NCI-H2196 (cell line): ENCODE measurements around the gene RABEPK.
"Not testable (repeated sequence)": the region's sequence is repeated elsewhere in the genome, so short reads cannot be mapped to it uniquely, and the experiment has no call there.

Source experiments
- DNase-seq: peaks from one replicate; lab custom pipeline; 2025; ENCODE audit not compliant: unreplicated experiment; lab: John Stamatoyannopoulos, UW

RABEPK gene, protein sequence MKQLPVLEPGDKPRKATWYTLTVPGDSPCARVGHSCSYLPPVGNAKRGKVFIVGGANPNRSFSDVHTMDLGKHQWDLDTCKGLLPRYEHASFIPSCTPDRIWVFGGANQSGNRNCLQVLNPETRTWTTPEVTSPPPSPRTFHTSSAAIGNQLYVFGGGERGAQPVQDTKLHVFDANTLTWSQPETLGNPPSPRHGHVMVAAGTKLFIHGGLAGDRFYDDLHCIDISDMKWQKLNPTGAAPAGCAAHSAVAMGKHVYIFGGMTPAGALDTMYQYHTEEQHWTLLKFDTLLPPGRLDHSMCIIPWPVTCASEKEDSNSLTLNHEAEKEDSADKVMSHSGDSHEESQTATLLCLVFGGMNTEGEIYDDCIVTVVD

DNA sequence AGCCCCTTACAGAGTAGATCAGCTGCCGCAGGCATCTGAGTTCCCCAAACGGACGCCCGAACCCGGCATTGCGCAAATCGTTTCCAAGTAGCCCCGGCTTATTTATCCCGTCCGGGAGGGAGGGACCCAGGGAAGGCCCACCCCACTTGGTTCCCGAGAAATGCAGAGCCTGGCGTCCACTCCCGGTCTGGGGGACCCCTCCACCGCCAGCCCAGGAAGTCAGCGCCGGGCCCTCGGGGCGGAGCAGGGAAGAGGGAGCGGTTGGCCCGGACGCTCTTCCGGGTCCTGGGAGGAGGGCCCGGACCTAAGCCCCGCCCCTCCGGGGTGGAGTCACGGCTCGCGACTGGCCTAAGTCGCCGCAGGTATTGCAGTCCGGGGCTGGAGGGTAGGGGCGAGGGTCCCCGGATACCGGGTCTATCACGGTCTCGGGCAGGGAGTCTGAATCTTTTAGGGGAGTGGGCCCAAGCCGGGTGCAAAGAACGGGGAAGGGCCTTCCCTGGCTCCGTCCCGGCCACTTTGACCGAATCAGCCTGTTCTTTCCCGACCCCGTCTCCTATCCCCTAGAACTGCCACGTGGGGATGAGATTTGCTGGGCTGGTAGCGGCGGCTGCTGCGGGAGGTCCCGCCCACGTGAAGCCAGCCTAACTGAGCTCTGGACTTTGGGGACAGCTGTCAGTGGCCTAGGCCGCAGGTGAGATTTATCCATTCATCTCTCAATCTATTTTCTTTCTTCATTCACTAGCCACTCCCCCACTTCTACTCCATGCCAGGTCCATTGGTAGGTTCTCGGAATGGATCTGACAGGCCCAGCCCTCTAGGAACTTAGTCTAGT is at the start of gene RABEPK:
Gene RABEPK (plus strand): TSS at position 327 of the 832 bp plus-strand sequence. CDS start 2,472 bp downstream, outside the sequence.
- DNase-seq, result peak; percentile 87

DNA sequence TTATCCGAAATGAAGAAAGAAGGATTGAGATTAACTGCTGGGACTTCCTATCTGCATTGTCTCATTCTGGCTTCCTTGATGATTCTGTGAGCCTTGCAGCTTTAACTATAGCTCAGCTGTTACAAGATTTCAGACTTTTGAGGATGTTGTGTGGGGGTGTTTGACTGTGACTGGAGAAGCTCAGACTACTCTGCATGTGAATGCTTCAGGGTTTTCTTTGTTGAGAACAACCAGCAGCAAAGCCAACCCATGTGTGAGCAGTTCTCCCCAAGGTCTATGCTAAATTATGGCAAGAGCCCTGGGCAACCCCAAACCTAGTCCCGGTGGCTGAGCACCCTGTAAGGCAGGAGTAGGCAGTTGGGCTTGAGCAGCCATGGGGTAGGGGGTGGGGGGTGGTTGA is 48.6 kb upstream of the RABEPK start:
- DNase-seq, result no peak

DNA sequence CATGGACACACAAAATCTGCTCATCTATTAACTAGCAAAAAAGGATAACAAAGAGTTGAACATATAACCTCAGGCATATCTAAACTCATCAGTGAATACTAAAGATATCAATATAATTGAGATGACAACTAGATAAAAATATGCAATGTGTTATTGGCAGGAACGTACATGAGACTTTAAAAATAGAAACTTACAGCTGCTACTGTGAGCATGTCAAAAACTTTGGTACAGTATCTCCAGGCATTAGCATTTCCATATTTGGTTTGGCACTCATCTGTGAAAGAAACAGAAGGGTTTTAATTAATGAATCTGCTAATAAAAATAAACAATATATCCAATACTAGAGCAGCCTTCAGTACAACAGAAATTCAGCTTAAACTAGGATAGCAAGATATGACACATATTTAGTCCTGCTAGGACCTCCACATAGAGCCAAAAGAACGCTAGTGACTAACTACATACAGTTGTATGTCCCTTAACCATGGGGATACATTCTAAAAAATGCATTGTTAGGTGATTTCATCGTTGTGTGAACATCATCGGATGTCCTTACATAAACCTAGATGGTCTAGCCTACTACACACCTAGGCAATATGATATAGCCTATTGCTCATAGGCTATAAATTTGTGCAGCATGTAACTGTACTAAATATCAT is 46.5 kb upstream of the RABEPK start:
- DNase-seq, result no peak

DNA sequence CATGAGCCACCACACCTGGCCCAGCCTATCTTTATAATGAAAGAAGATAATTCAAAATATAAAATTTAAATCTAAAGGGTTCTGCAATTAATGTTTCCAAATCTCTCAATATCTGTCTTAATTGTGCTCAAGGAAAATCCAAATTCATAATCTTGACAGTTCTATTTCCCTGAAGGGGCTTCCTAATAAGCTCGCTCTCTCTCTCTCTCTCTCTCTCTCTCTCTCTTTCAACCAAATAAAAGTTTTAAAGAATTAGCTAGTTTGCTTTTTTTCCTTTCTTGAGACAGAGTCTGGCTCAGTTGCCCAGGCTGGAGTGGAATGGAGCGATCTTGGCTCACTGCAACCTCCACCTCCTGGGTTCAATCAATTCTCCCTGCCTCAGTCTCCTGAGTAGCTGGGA is 43.8 kb upstream of the RABEPK start:
- no peak for DNase-seq

DNA sequence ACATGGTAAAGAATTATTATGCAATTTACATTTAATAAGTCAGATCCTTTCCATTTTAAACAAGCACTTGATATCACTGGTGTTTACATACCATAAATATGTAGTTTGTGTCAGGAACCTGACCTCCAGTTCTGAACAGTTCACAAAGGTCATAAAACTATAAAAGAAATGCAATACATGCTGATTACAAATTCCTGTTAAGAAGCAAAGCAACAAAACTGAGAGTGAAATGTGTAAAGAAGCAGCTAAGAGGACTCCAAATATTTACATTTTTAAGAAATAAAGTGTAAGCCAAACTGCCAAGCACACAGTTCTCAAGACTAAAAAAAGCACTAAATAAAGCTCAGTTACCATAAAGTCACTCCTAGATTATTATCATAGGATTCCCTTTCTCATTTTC is 39.6 kb upstream of the RABEPK start:
- no peak for DNase-seq

DNA sequence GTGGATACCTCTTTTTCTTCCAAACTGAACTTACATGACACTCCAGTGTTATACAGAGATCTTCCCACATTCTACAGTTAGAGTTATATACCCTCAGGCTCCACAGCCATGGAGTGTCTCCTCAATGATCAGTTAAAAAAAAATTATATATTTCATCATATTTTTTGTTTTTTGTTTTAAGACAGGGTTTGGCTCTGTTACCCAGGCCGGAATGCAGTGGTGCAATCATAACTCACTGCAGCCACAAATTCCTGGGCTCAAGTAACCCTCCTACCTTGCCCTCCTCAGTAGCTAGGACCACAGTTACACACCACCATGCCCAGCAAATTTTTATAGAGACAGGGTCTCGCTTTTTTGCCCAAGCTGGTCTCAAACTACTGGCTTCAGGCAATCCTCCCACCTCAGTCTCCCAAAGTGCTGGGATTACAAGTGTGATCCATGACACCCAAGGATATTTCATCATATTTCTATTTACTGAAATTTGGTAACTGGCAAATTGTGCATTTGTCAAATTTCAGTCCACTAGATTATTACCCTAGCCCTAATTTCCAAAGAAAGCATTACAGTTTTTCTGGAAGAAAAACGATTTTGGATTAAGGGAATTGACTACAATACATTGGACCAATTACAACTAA is 38.9 kb upstream of the RABEPK start:
- DNase-seq, result no peak

DNA sequence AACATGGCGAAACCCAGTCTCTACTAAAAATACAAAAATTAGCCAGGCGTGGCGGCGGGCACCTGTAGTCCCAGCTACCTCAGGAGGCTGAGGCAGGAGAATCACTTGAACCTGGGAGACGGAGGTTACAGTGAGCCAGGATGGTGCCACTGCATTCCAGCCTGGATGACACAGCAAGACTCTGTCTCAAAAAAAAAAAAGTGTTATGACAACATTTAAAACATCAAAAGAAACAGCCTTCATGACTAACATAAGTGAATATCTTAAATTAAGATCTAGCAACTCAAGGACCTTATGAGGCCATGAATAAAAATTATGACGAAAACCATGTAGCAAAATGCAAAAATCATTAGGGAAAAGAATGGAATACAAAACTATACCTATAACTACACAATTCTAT is 37.5 kb upstream of the RABEPK start:
- DNase-seq, result not testable (repeated sequence)

DNA sequence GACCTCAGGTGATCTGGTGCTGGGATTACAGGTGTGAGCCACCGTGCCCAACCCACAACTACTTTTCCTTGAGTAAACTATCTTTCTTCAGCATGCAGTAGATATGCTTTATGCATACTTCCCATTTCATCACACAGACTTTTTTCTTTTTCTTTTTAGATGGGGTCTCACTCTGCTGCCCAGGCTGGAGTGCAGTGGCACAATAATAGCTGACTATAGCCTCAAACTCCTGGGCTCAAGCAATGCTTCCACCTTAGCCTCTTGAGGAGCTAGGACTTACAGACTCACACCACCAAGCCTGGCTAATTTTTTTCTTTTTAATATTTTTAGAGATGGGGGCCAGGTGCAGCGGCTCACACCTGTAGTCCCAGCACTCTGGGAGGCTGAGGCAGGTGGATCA is 33.6 kb upstream of the RABEPK start:
- DNase-seq, result no peak

DNA sequence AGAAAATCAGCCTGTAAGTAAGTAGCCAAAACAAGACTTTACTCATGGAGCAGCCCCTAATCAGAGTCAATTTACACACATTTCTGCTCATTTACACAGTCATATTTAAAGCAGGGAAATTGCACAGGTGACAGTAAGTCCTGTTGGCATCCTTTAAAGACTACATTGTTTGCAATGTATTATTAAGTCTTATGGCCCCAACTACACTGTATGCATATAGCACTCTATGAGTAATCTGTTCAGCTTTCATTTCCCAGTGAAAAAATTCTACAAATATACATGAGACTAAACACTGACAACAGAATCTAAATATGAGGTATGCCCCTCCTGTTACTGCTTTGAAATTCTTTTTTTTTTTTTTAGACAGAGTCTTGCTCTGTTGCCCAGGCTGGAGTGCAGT is 30.4 kb upstream of the RABEPK start:
- no peak for DNase-seq

DNA sequence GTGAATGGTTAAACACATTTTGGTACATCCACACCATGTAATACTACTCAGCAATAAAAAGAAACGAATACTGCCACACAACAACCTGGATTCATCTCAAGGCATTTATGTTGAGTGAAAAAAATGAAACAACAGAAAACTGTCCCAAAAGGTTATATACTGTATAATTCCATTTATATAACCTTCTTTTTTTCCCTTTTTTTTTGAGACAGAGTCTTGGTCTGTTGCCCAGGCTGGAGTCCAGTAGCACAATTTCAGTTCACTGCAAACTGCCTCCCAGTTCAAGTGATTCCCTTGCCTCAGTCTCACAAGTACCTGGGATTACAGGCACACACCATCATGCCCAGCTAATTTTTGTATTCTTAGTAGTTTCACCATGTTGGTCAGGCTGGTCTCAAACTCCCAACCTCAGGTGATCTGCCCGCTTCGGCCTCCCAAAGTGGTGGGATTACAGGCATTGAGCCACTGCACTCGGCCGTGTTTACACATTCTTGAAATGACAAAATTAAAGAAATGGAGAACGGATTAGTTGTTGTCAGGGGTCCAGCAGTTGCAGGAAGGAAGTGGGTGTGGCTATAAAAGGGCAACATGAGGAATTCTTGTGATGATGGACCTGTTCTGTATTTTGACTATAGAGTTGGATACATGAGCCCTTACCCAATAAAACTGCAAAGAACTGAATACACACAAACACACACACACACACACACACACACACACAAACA is 28.1 kb upstream of the RABEPK start:
- no peak for DNase-seq

DNA sequence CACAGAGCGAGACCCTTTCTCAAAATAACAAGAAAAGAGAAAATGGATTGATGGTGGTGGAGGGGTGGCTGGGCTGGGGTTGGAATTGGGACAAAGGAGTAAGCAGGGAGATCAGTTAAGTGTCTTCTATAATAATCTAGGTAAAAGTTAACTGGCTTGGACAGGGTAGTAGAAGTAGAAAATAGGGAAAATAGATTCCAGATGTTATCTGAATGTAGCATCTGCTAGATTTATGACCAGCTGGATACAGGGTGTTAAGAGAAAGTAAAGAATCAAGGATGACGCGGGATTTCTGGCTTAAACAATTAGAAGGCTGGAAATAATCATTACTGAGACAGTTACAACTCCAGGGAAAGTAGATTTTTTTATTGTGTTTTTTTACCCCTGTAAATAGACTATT is 23.7 kb upstream of the RABEPK start:
- no peak for DNase-seq

DNA sequence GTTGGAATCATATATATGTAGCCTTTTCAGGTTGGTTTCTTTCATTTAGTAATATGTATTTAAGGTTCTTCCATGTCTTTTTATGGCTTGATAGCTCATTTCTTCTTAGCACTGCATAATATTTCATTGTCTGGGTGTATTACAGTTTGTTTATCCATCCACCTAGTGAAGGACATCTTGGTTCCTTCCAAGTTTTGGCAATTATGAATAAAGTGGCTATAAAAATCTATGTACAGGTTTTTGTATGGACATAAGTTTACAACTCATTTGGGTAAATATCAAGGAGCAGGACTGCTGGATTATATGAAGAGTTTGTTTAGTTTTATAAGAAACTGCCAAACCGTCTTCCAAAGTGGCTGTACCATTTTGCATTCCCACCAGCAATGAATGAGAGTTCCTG is 22.5 kb upstream of the RABEPK start:
- DNase-seq, result no peak

DNA sequence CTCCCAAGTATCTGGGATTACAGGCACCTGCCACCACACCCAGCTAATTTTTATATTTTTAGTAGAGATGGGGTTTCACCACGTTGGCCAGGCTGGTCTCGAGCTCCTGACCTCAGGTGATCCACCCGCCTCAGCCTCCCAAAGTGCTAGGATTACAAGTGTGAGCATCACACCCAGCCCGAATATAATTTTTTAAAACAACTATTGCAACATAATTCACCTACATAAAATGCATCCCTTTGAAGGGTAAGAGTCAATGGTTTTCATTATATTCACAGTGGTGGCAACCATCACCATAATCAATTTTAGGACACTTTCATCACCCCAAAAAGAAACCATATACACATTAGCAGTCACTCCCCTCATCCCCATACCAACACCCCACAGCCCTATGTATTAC is 20.6 kb upstream of the RABEPK start:
- DNase-seq, result not testable (repeated sequence)

DNA sequence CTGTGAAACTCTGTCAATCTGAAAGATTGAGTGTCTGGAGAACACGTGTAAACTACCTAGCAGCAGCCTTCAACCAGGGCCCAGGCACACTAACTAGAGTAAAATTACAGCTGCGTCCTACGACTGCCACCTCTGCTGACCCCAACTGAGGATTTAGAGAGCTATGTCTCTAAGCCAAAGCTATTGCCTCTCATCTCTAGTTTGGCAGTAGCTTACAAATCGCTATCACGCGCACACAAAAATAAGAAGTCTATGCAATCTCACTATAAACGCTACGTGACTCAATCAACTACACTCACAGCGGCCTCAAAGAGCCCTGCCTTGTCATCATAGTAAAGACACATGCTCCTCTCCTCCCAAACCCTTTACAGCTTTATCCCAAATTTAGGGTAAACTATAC is 19.5 kb upstream of the RABEPK start:
- DNase-seq, result no peak

DNA sequence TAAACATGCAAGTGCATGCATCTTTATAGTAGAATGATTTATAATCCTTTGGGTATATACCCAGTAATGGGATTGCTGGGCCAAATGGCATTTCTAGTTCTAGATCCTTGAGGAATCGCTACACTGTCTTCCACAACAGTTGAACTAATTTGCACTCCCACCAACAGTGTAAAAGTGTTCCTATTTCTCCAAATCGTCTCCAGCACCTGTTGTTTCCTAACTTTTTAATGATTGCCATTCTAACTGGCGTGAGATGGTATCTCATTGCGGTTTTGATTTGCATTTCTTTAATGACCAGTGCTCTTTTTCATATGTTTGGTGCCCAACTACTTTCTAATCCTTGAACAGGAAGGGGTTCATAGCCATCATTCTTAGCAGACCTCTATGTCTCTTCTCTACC is 18.6 kb upstream of the RABEPK start:
- not testable (repeated sequence) for DNase-seq

DNA sequence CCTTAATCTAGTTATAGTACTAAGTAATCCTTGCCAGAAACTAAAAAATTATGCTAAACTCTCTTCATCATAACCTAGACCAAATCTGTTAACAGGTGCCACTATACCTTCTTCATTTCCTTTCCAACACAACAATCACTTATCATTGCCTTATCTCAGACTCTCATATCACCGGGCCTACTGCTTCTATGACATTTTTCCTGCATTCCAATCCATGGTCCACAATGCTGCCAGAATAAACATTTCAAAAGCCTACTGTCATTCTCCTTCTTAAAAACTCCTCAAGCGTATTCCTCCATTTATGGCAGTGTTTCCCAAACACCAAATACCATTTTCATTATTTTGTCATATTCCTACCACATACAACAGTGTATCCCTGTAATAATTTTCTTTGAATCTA is 17.3 kb upstream of the RABEPK start:
- no peak for DNase-seq

DNA sequence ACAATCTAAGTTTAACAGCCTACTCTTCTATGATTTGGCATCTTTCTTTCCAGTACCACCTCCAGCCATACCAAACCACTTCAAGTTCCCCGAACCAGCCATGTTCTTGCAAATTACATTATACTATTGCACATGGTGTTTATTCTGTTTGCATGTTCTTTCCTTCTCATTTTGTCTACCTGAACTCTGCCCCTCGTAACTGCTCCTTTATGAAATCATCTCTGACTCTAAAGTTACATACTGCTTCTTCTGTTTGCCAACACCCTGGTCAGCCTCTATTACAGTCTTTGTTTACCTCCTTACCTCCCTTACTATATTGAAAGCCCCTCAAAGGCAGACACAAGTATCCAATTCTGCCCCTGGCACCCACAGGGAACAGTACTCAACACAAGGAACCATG is 16.8 kb upstream of the RABEPK start:
- no peak for DNase-seq

DNA sequence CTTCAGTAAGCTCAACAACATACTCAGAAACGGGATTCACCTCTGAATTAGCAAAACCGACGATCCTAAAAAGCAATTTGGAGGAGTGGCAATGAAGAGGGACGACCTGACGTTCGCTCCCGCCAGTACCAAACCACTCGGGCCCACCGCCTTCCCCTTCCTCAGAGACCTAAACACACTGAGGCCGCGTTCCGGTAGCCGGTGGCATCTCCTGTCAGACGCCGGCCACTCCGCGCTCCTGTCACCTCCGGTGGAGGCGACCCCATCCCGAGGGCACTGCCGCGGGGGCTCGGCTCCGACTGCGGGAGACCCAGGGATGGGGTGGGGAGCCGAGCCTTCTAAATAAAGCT is 11.4 kb upstream of the RABEPK start:
- no peak for DNase-seq

DNA sequence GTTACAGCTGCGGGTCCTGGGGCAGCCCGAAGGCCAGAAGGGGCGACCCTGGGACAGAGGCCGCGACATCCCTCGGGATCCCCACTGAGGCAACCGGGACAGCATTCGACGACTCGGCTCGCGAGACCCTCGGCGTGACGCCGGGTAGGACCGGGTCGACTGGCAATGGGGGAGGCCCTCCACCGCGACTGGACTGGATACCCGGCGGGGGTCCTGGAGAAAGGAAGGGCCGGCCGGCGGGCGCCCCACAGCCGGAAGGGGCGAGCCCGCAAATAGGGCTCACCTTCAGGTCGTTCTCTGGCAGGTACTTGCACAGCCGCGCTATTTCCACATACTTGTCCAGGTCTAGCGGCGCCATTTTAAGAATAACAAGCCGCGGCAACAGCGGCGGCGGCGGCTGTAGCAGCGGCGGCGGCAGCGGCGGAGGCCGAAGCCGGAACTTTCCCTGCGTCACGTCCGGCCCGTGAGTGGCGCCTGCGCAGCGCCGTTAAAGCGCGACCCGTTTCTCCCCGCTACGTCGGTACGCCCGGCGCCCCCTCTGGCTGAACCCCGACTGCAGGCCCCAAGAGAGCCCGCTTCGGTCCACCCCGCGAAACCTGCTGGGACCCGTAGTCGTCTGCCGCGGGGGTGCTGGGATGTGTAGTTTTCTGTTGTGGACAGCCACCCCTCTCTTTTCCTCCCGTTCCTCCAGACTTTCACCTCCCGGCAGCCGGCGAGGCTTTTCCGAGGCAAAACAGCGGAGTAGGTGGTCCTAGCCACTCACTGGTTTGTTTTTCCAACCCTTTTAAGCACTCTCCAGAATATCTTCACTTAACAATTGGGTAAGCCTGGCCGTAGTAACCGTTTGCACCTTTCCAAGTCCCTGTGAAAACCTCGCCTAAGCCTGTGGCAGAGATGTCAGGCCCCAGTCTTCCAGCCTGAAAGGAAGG is 10.7 kb upstream of the RABEPK start, which contains the start of gene PPP6C:
Gene PPP6C (minus strand): TSS at position 443 of the 929 bp plus-strand sequence. CDS start 85 bp downstream, at position 358.
- peak; percentile 93 for DNase-seq
